Osteocyte (in vitro differentiated cells): ENCODE results near the gene CD2AP. TPM values are rescaled to one million over a fixed set of nuclear protein-coding genes. Genes with fewer than 3 reads are reported as not detected.
A peak's percentile ranks its signal among the peaks of the same experiment; 100 is the strongest.
"Not testable (repeated sequence)": the region's sequence is repeated elsewhere in the genome, so short reads cannot be mapped to it uniquely, and the experiment has no call there.

Experiments
- DNase-seq: peaks from one replicate; pipeline ENCODE4 v3.0.0; 2021; ENCODE audit warnings: mixed read lengths; ENCODE audit not compliant: unreplicated experiment; ENCODE audit errors: extremely low spot score
- H3K27ac Mint-ChIP-seq: one replicate; pipeline ENCODE4 v1.8.0; 2021; ENCODE audit warnings: mild to moderate bottlenecking, mixed read lengths; ENCODE audit not compliant: unreplicated experiment
- H3K27me3 Mint-ChIP-seq: one replicate; pipeline ENCODE4 v1.8.0; 2021; ENCODE audit warnings: mixed read lengths; ENCODE audit not compliant: unreplicated experiment
- H3K36me3 Mint-ChIP-seq: one replicate; pipeline ENCODE4 v1.8.0; 2021; ENCODE audit warnings: mixed read lengths; ENCODE audit not compliant: unreplicated experiment
- H3K4me1 Mint-ChIP-seq: one replicate; pipeline ENCODE4 v1.8.0; 2021; ENCODE audit warnings: mixed read lengths; ENCODE audit not compliant: unreplicated experiment
- H3K4me3 Mint-ChIP-seq: one replicate; pipeline ENCODE4 v1.8.0; 2021; ENCODE audit warnings: mild to moderate bottlenecking, moderate library complexity, mixed read lengths; ENCODE audit not compliant: unreplicated experiment
- H3K9me3 Mint-ChIP-seq: one replicate; pipeline ENCODE4 v1.8.0; 2021; ENCODE audit warnings: mixed read lengths; ENCODE audit not compliant: unreplicated experiment
- CTCF ChIP-seq: fragments of 200-600 bp; sonication (generic); IDR thresholded peaks from 2 replicates; pipeline ENCODE4 v1.5.0; 2021; ENCODE audit warnings: antibody characterized with exemption, mild to moderate bottlenecking, moderate library complexity
- total RNA-seq: library from RNA; stranded (reverse); gene quantifications from 2 replicates; pipeline ENCODE4 v1.2.1, GENCODE V29; 2021

The CD2AP gene
- total RNA-seq, 1 donor from 2014 or later = 18.1 TPM

DNA sequence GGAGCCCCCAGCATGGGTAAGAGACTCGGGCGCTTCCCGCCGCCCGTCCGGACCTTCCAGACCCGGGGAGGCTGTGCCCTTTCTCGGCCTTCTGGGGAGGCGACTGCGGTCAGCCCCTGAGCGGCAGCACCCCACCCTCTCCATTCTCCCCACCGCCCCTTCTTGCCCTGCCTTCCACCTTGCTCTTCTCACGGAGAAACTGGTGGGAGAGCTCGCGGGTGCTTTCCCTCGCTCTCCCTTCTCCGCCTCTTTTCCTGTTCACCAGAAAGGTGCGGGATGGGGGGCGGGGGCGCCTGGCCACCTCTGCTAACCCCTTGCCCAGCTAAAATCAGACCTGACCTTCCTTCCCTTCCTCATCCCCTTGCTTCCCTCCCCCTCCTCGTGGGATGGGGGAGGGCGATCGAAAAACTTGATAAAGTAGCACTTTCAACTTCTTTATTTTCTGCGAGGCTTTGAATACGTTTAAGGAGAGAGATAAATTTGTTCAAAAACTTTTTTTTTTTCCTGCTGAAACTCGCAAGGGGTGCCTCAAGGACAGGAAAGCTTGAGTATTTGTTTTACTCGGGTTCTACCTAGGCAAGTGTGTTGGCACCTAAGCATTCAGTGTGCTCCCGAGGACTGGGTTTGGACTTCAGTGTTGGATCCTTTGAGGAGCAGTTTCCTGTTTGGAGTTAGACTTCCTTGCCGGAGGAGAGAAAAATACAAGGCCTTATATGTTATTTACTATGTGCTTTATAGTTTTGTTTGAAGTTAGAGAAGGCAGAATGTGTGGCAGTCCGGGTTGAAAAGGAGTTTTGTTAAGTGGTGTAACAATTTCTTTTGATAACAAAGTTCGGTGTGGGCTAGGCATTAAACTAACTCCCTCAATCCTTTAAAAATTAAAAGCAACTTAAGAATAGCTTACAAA lies 897 bp downstream of the CD2AP start:
- H3K27me3 Mint-ChIP-seq = no peaks in the 10 kb centered on the region
- TF ChIP-seq CTCF = no peak

DNA sequence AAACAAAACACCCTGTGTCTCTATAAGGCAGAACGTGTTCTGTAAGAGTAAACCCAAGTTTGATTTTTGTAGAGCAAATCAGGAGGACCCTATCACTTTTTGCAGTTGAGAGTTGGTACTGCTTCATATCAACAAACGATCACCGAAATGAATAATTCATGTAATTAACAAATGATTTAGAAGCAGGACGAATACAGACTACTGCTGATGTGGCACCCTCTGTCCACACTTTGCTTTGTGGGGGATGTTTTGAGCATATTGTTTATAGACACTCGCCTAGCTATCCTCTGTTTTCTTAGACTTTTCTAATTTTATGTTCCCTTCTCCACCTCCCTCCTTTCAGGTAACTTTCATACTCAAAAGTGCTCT lies 1.5 kb downstream of the CD2AP start:
- Mint-ChIP-seq H3K27ac (peak overlapping the region; percentile 93), H3K4me1 (peaks cover 44% of the 10 kb centered on the region), H3K9me3 (no peaks in the 10 kb centered on the region), H3K4me3 (peak overlapping the region; percentile 96), H3K27me3 (no peaks in the 10 kb centered on the region), H3K36me3 (no peaks in the 10 kb centered on the region)
- TF ChIP-seq CTCF = no peak
- DNase-seq = no peak

More for the DNA sequence above, 897 bp downstream of the CD2AP start:
- Mint-ChIP-seq H3K27ac (peak overlapping the region; percentile 93), H3K4me3 (peak overlapping the region; percentile 96), H3K36me3 (no peaks in the 10 kb centered on the region), H3K9me3 (no peaks in the 10 kb centered on the region), H3K4me1 (peaks cover 38% of the 10 kb centered on the region)
- no peak for DNase-seq

DNA sequence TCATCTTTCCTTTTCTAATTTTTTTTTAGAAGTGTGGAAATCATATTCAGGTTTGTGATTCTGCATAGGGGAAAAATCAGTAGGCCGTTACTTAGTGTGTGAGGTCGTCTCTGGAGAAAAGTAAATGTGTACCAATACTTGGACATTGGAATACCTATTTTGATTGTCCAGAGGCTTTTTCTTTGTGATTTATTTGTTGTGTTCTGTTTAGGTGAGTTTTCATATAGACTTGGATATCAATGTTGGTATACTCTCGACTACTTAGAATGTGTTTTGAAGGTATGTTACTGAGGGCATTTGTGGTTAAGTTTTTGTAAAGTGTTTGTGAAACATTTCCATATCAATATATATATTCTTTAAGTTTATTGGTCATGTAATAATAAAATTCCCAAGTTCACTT lies 2.3 kb downstream of the CD2AP start:
- DNase-seq = no peak
- Mint-ChIP-seq H3K36me3 (no peaks in the 10 kb centered on the region), H3K4me3 (peak overlapping the region; percentile 96), H3K4me1 (peaks cover 52% of the 10 kb centered on the region), H3K9me3 (no peaks in the 10 kb centered on the region), H3K27me3 (no peaks in the 10 kb centered on the region), H3K27ac (no peak overlapping the region)
- no peak for TF ChIP-seq CTCF

- H3K27ac Mint-ChIP-seq, DNase-seq, H3K4me3 Mint-ChIP-seq, H3K36me3 Mint-ChIP-seq, H3K27me3 Mint-ChIP-seq, H3K9me3 Mint-ChIP-seq: not testable (repeated sequence)
- H3K4me1 Mint-ChIP-seq = peaks cover 56% of the 10 kb centered on the region
These were observed 3.6 kb downstream of the CD2AP start for GRCh38 chr6:47481213-47481612.

DNA sequence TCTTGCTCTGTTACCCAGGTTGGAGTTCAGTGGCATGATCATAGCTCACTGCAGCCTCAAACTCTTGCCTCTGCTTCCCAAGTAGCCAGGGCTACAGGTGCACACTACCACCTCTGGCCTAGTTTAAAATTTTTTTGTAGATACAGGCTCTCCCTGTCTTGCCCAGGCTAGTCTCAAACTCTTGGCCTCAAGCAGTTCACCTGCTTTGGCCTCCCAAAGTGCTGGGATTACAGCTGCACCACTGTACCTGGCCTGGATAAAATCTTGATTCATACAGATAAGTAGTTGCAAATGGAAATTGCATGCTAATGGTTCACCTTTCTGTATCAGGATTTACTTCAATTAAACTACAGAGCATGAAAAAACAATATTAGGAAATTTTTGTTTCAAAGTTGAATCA lies 4.2 kb downstream of the CD2AP start:
- Mint-ChIP-seq H3K4me3 (no peak overlapping the region), H3K9me3 (no peaks in the 10 kb centered on the region), H3K36me3 (no peaks in the 10 kb centered on the region), H3K4me1 (peaks cover 58% of the 10 kb centered on the region), H3K27me3 (no peaks in the 10 kb centered on the region), H3K27ac (no peak overlapping the region)
- no peak for DNase-seq
- no peak for TF ChIP-seq CTCF
